COLO668 (cell line): ENCODE results near the gene OR4S2.

Experiments used
- DNase-seq: peaks from one replicate; lab custom pipeline; 2025; ENCODE audit not compliant: unreplicated experiment; lab: John Stamatoyannopoulos, UW

OR4S2 gene

GRCh38 chr11:55648027-55648426, at the start of gene OR4S2:
Gene OR4S2, plus strand, starts transcription at chr11:55648327. Its CDS starts 2,577 bp downstream, at chr11:55650904.
- no peak for DNase-seq

GRCh38 chr11:55607545-55607944, 40.6 kb upstream of the OR4S2 start, which contains the start of gene OR4C11:
Gene OR4C11, minus strand, starts transcription at chr11:55607645. Its CDS starts 3,272 bp downstream, at chr11:55604373.
- no peak for DNase-seq

GRCh38 chr11:55624531-55624930, 23.6 kb upstream of the OR4S2 start:
- DNase-seq: no peak

GRCh38 chr11:55634813-55635212, 13.3 kb upstream of the OR4S2 start, which contains the start of gene OR4P4:
Gene OR4P4, plus strand, starts transcription at chr11:55635113.
- DNase-seq: no peak

- no peak for DNase-seq
Measured at GRCh38 chr11:55652560-55652959, 4.4 kb downstream of the OR4S2 start.

GRCh38 chr11:55655096-55655495, 7.0 kb downstream of the OR4S2 start:
- DNase-seq: no peak

- DNase-seq: no peak
Measured at GRCh38 chr11:55658031-55658573, 10.0 kb downstream of the OR4S2 start.

- DNase-seq: no peak
Measured at GRCh38 chr11:55658608-55659007, 10.5 kb downstream of the OR4S2 start.

GRCh38 chr11:55661901-55662300, 13.8 kb downstream of the OR4S2 start, which contains the start of gene OR4C6:
Gene OR4C6, plus strand, starts transcription at chr11:55662201. Its CDS starts 2,966 bp downstream, at chr11:55665167.
- DNase-seq: no peak

- no peak for DNase-seq
Measured at GRCh38 chr11:55669376-55669775, 21.2 kb downstream of the OR4S2 start.

GRCh38 chr11:55673860-55674259, 25.7 kb downstream of the OR4S2 start:
- DNase-seq: no peak

- DNase-seq: no peak
Measured at GRCh38 chr11:55697817-55698216, 49.7 kb downstream of the OR4S2 start.

- no peak for DNase-seq
Measured at GRCh38 chr11:55701429-55701828, 53.3 kb downstream of the OR4S2 start.
